Coronary artery (tissue), 2 donors: ENCODE results near the gene HOXD13.
A peak's percentile ranks its signal among the peaks of the same experiment; 100 is the strongest.

Experiments
- DNase-seq: peaks from one replicate; pipeline ENCODE4 v3.0.0-alpha.2; 2017; ENCODE audit warnings: low spot score
- H3K27ac ChIP-seq, 2 donors: fragments of 200-600 bp; sonication (generic); one replicate each; pipeline ENCODE4 v1.5.1; 2016 to 2019
- H3K4me3 ChIP-seq: fragments of 200-600 bp; sonication (generic); 2 replicates; pipeline ENCODE4 v1.5.1; 2016; ENCODE audit warnings: mild to moderate bottlenecking, moderate library complexity
- CTCF ChIP-seq: fragments of 200-600 bp; sonication (generic); IDR thresholded peaks from one replicate; pipeline ENCODE4 v1.5.1; 2019; ENCODE audit warnings: antibody characterized with exemption

HOXD13 gene

GRCh38 chr2:176092270-176093144, at the start of gene HOXD13:
TSS of gene HOXD13 (plus strand) at chr2:176092721. CDS start at chr2:176092891, 170 bp downstream.
- TF ChIP-seq CTCF = no peak
- Histone ChIP-seq H3K27ac (no peak within 1 kb of the TSS), H3K4me3 (peak within 1 kb of the TSS; percentile 65)
- DNase-seq = no peak

- TF ChIP-seq CTCF = no peak
- no peak for DNase-seq
- Histone ChIP-seq H3K4me3 (no peak overlapping the region), H3K27ac (no peak overlapping the region)
Measured at GRCh38 chr2:176056406-176056805, 36.1 kb upstream of the HOXD13 start.

GRCh38 chr2:176063958-176064357, 28.6 kb upstream of the HOXD13 start:
- no peak for TF ChIP-seq CTCF
- no peak for DNase-seq
- Histone ChIP-seq H3K4me3 (no peak overlapping the region), H3K27ac (no peak overlapping the region)

GRCh38 chr2:176066645-176067588, 25.6 kb upstream of the HOXD13 start:
- Histone ChIP-seq H3K27ac (no peak overlapping the region), H3K4me3 (peak overlapping the region; percentile 56)
- DNase-seq = no peak
- TF ChIP-seq CTCF = no peak

GRCh38 chr2:176067589-176068418, 24.7 kb upstream of the HOXD13 start:
- TF ChIP-seq CTCF = no peak
- Histone ChIP-seq H3K27ac (no peak overlapping the region), H3K4me3 (peak overlapping the region; percentile 56)
- no peak for DNase-seq

- DNase-seq = no peak
- Histone ChIP-seq H3K27ac (no peak overlapping the region), H3K4me3 (peak overlapping the region; percentile 56)
- TF ChIP-seq CTCF = no peak
Measured at GRCh38 chr2:176068419-176068832, 24.1 kb upstream of the HOXD13 start.
